Testis (tissue), 3 donors: ENCODE measurements around the gene CCDC127. TPM values are rescaled to one million over a fixed set of nuclear protein-coding genes. Genes with fewer than 3 reads are reported as not detected.

Source experiments
- DNase-seq: peaks from one replicate; pipeline ENCODE4 v3.0.0-alpha.2; 2019
- H3K27ac ChIP-seq, 2 donors: fragments of 200-600 bp; sonication (generic); one replicate each; pipeline ENCODE4 v1.5.1; 2019
- H3K27me3 ChIP-seq: fragments of 200-600 bp; sonication (generic); one replicate; pipeline ENCODE4 v1.5.1; 2019
- H3K36me3 ChIP-seq: fragments of 200-600 bp; sonication (generic); one replicate; pipeline ENCODE4 v1.5.1; 2017; ENCODE audit warnings: low read depth; ENCODE audit errors: missing control alignments
- H3K4me1 ChIP-seq: fragments of 200-600 bp; sonication (generic); one replicate; pipeline ENCODE4 v1.5.1; 2019
- H3K4me3 ChIP-seq, 2 donors: fragments of 200-600 bp; sonication (generic); one replicate each; pipeline ENCODE4 v1.5.1; 2017 to 2019
- H3K9me3 ChIP-seq: fragments of 200-600 bp; sonication (generic); one replicate; pipeline ENCODE4 v1.5.1; 2017
- POLR2A ChIP-seq: fragments of 450-650 bp; IDR thresholded peaks from one replicate; pipeline ENCODE4 v1.6.1; 2017; ENCODE audit warnings: antibody characterized with exemption, mild to moderate bottlenecking, moderate library complexity
- WGBS, 2 donors: methylation state at CpG; one replicate each; pipeline ENCODE4 v1.1.5; 2018; 5-methylcytosine and 5-hydroxymethylcytosine counted together
- intact Hi-C: fragments of 100-400 bp; cut with DNase I; formaldehyde crosslinking; loops from one replicate; pipeline ENCODE4 v1.15.1; 2023; ENCODE audit warnings: low total_unique reads
- polyA plus RNA-seq: library from polyadenylated mRNA; stranded (reverse); fragments of 350-450 nt; fragmentation: Illumina TruSeq; extraction: RNeasy Lipid Tissue Mini Kit (QIAGEN cat#74804); gene quantifications from one replicate; pipeline ENCODE4 v1.2.3, GENCODE V29; 2014; ENCODE audit warnings: low read depth, low replicate concordance; ENCODE audit not compliant: insufficient read depth
- total RNA-seq, 2 donors: library from RNA; depleted of rRNA; stranded (reverse); fragments of >200 nt; gene quantifications; one replicate each; pipeline ENCODE4 v1.2.3, GENCODE V29; 2016
- TF ChIP-seq, protein P1 (sequence below), 3 experiments: fragments of 450-650 bp in 2 of 3; fragments of 200-600 bp in 1 of 3; sonication (generic) in 1 of 3; IDR thresholded peaks; one replicate each; pipeline ENCODE4 v1.5.1; 2016 to 2019; ENCODE audit warnings: antibody characterized with exemption in 3 of 3, mild to moderate bottlenecking in 2 of 3, moderate library complexity in 1 of 3

Gene CCDC127
- total and polyA plus RNA-seq, 3 donors from 2014 or later: 6.6 to 6.9 (median 6.7) TPM

DNA sequence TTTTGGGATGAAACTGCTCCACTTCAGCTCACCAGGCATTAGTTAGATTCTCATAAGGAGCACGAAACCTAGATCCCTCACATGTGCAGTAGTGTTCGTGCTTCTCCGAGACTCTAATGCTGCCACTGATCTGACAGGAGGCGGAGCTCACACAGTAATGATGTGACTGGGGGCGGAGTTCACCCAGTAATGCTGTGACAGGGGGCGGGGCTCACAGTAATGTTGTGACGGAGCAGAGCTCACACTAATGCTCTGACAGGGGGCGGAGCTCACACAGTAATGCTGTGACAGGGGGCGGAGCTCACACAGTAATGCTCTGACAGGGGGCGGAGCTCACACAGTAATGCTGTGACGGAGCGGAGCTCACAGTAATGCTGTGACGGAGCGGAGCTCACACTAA is 53.7 kb downstream of the CCDC127 start:
- Histone ChIP-seq H3K4me3 (no peak overlapping the region), H3K27me3 (no peaks in the 10 kb centered on the region), H3K27ac (no peak overlapping the region), H3K4me1 (no peaks in the 10 kb centered on the region), H3K36me3 (no peaks in the 10 kb centered on the region), H3K9me3 (no peaks in the 10 kb centered on the region)
- 77 to 86% methylated on average over 12 to 14 of the region's 14 CpGs for whole genome bisulfite sequencing, 2 donors
- DNase-seq: no peak
- no peak for TF ChIP-seq POLR2A
- TF ChIP-seq, protein P1, sequence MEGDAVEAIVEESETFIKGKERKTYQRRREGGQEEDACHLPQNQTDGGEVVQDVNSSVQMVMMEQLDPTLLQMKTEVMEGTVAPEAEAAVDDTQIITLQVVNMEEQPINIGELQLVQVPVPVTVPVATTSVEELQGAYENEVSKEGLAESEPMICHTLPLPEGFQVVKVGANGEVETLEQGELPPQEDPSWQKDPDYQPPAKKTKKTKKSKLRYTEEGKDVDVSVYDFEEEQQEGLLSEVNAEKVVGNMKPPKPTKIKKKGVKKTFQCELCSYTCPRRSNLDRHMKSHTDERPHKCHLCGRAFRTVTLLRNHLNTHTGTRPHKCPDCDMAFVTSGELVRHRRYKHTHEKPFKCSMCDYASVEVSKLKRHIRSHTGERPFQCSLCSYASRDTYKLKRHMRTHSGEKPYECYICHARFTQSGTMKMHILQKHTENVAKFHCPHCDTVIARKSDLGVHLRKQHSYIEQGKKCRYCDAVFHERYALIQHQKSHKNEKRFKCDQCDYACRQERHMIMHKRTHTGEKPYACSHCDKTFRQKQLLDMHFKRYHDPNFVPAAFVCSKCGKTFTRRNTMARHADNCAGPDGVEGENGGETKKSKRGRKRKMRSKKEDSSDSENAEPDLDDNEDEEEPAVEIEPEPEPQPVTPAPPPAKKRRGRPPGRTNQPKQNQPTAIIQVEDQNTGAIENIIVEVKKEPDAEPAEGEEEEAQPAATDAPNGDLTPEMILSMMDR (IDR thresholded peaks at IDR 0.05): no peak
- intact Hi-C loops: no loop called here

DNA sequence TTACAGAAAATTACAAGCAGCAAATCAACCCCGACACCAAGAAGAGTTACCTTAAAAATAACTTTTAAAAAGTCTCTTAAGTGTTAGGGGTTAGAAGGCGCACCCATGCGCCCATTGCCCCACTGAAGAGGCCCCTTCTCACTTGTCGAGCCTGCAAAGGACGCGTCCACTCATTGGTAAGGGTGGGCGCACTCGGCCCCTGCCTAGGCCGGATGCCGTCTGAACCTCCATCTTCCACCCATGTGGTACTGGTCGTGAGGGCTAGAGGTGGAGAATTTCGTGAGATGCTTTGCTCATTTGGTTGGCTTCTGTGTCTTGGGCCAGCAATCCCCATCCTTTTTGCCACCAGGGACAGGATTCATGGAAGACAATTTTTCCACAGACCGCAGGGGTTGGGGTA is 54.1 kb downstream of the CCDC127 start:
- H3K9me3 ChIP-seq: no peaks in the 10 kb centered on the region
- no peaks in the 10 kb centered on the region for H3K4me1 ChIP-seq
- WGBS, 2 donors: 75 to 87% methylated on average over 13 of the region's 13 CpGs
- no peaks in the 10 kb centered on the region for H3K36me3 ChIP-seq
- H3K27me3 ChIP-seq: no peaks in the 10 kb centered on the region
- no peak overlapping the region for H3K27ac ChIP-seq
- intact Hi-C loops: no loop called here
- no peak overlapping the region for H3K4me3 ChIP-seq
- no peak for TF ChIP-seq POLR2A
- TF ChIP-seq, protein P1 (IDR thresholded peaks at IDR 0.05): no peak
- DNase-seq: no peak

DNA sequence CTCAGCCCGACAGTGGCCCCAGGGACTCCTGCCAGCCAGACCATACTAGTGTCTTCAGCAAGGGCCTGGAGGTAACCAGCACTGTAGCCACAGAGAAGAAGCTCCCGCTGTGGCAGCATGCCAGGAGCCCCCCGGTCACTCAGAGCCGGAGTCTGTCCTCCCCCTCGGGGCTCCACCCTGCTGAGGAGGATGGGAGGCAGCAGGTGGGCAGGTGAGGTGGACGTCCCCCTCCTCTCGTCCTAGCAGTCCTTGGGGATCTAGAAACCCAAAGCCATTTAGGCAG is 54.7 kb downstream of the CCDC127 start:
- Histone ChIP-seq H3K4me3 (no peak overlapping the region), H3K36me3 (no peaks in the 10 kb centered on the region), H3K9me3 (no peaks in the 10 kb centered on the region), H3K27ac (no peak overlapping the region), H3K27me3 (no peaks in the 10 kb centered on the region), H3K4me1 (no peaks in the 10 kb centered on the region)
- intact Hi-C loops: no loop called here
- 76 to 93% methylated on average over 4 to 7 of the region's 7 CpGs for WGBS, 2 donors
- no peak for TF ChIP-seq POLR2A
- TF ChIP-seq, protein P1 (IDR thresholded peaks at IDR 0.05): no peak
- DNase-seq: no peak

DNA sequence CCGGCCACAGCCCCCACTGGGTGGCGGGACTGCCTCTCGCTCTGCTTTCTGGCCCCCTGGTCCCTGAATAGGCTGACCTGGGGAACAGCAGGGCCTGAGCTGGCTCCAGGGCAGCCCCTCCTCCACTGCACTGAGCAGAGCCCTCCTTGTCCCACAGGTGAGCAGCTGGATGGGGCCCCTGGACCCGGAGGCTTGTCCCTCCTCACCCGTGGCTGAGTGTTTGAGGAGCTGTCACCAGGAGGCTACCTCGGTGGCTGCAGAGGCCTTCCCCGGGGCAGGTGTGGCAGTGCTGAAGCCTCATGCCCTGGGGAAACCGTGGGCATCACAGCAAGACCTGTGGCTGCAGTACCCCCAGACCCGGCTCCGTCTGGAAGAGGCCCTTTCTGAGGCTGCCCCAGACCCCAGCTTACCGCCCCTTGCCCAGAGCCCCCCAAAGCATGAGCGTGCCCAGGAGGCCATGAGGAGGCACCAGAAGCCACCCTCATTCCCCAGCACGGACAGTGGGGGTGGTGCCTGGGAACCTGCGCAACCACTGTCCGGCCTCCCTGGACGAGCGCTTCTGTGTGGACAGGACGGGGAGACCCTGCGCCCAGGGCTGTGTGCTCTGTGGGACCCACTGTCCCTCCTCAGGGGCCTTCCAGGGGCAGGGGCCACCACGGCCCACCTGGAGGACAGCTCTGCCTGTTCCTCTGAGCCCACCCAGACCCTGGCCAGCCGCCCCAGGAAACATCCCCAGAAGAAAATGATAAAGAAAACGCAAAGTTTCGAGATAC is 55.2 kb downstream of the CCDC127 start:
- intact Hi-C loops: no loop called here
- no peaks in the 10 kb centered on the region for H3K4me1 ChIP-seq
- H3K4me3 ChIP-seq: no peak overlapping the region
- TF ChIP-seq POLR2A: no peak
- TF ChIP-seq, protein P1 (IDR thresholded peaks at IDR 0.05): no peak
- WGBS, 2 donors: 82 to 96% methylated on average over 6 to 23 of the region's 23 CpGs
- no peaks in the 10 kb centered on the region for H3K27me3 ChIP-seq
- no peak for DNase-seq
- H3K9me3 ChIP-seq: no peaks in the 10 kb centered on the region
- H3K27ac ChIP-seq: no peak overlapping the region
- H3K36me3 ChIP-seq: no peaks in the 10 kb centered on the region

DNA sequence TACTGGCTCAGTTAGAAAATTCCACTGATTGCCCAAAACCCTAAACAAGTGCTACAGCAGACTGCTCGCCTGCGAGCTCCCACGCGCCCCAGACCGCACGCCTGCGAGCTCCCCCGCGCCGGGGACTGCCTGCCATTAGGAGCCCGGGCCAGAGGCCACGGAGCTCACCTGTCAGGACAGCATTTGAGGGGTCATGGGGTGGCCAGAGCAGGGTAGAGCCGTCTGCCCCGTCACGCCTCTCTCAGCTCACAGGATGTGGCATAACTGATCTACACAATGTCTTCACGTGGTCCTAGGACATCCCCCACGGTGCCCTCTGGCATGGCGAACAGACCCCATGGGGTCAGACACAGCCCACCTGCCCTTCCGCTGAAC is 55.8 kb downstream of the CCDC127 start:
- no peaks in the 10 kb centered on the region for H3K4me1 ChIP-seq
- intact Hi-C loops: no loop called here
- no peak for DNase-seq
- no peaks in the 10 kb centered on the region for H3K36me3 ChIP-seq
- H3K4me3 ChIP-seq: no peak overlapping the region
- H3K27me3 ChIP-seq: no peaks in the 10 kb centered on the region
- no peak overlapping the region for H3K27ac ChIP-seq
- no peak for TF ChIP-seq POLR2A
- TF ChIP-seq, protein P1 (IDR thresholded peaks at IDR 0.05): no peak
- H3K9me3 ChIP-seq: no peaks in the 10 kb centered on the region
- 85 to 93% methylated on average over 8 to 18 of the region's 19 CpGs for WGBS, 2 donors
